GM12878 (cell line): ENCODE data around the gene HPRT1. TPM values are rescaled to one million over a fixed set of nuclear protein-coding genes. Genes with fewer than 3 reads are reported as not detected.

ENCODE experiments used
- ATAC-seq: fragments of 200-7000 bp; cut with Tn5 transposase; 3 replicates; pipeline ENCODE4 v1.9.1; 2020; ENCODE audit warnings: mild to moderate bottlenecking, moderate library complexity
- BruUV-seq: library from RNA; stranded (reverse); fragments of 400-500 nt; replicated peaks from 2 replicates; lab custom pipeline; 2021; lab: Mats Ljungman, UMichigan
- CTCF ChIA-PET: fragments of 300-600 bp; sonication (Branson Sonifier 250); formaldehyde crosslinking; extraction: SDS; loops from one replicate; lab custom pipeline; 2021; ENCODE audit warnings: inconsistent platforms; lab: Yijun Ruan, JAX
- POLR2A ChIA-PET: fragments of 350-600 bp; formaldehyde crosslinking; extraction: SDS; loops from one replicate; lab custom pipeline; 2021; ENCODE audit warnings: inconsistent platforms; lab: Charles Lee
- RAD21 ChIA-PET: fragments of 300-600 bp; sonication (Branson Sonifier 250); formaldehyde crosslinking; loops from one replicate; lab custom pipeline; 2023; ENCODE audit warnings: antibody characterized with exemption; ENCODE audit not compliant: unreplicated experiment; lab: Charles Lee
- SMC1A ChIA-PET: fragments of 300-600 bp; sonication (Branson Sonifier 250); formaldehyde crosslinking; loops from one replicate; lab custom pipeline; 2023; ENCODE audit not compliant: unreplicated experiment, uncharacterized antibody; lab: Charles Lee
- DNase-seq: peaks from one replicate; pipeline ENCODE4 v3.0.0-alpha.2; 2011; ENCODE audit warnings: low read depth, low spot score
- FAIRE-seq: peaks from 3 replicates; lab custom pipeline; 2011; peaks lifted over from hg19 to GRCh38; lab: Jason Lieb, UNC
- H2AFZ ChIP-seq: 2 replicates; pipeline ENCODE4 v1.6.0; 2011; ENCODE audit warnings: low read depth, low read length, control low read depth; ENCODE audit not compliant: control insufficient read depth
- H3K27ac ChIP-seq: 2 replicates; pipeline ENCODE4 v1.5.1; 2011; ENCODE audit warnings: control low read depth; ENCODE audit not compliant: control insufficient read depth, insufficient read depth
- H3K27me3 ChIP-seq, 2 experiments: replicated peaks in 1 of 2; 2 replicates each; pipeline versions ENCODE4 v1.6.0 to v1.6.1; 2011; ENCODE audit warnings: low read length in 1 of 2; ENCODE audit not compliant: control insufficient read depth in 2 of 2, insufficient read depth in 2 of 2
- H3K36me3 ChIP-seq, 2 experiments: 2 replicates each; pipeline ENCODE4 v1.5.1; 2011; ENCODE audit warnings: low read length in 1 of 2; ENCODE audit not compliant: control insufficient read depth in 2 of 2, insufficient read depth in 2 of 2
- H3K4me1 ChIP-seq: 2 replicates; pipeline ENCODE4 v1.6.1; 2011; ENCODE audit warnings: mild to moderate bottlenecking, low read length, moderate library complexity, mixed read lengths; ENCODE audit not compliant: control insufficient read depth, insufficient read depth
- H3K4me2 ChIP-seq: 2 replicates; pipeline ENCODE4 v1.6.0; 2011; ENCODE audit warnings: control low read depth; ENCODE audit not compliant: control insufficient read depth, insufficient read depth
- H3K4me3 ChIP-seq: fragments of 200-600 bp; sonication (generic); 2 replicates; pipeline ENCODE4 v1.5.1; 2016
- H3K79me2 ChIP-seq: 2 replicates; pipeline ENCODE4 v1.6.0; 2011; ENCODE audit warnings: low read length; ENCODE audit not compliant: control insufficient read depth, insufficient read depth
- H3K9ac ChIP-seq: 2 replicates; pipeline ENCODE4 v1.8.0; 2011; ENCODE audit warnings: low read length, control low read depth, mixed read lengths; ENCODE audit not compliant: control insufficient read depth, insufficient read depth
- H3K9me3 ChIP-seq: replicated peaks from 3 replicates; pipeline ENCODE4 v1.5.1; 2011; ENCODE audit warnings: mild to moderate bottlenecking, low read length; ENCODE audit not compliant: control insufficient read depth, insufficient read depth
- H4K20me1 ChIP-seq: 2 replicates; pipeline ENCODE4 v1.6.0; 2011; ENCODE audit not compliant: control insufficient read depth, insufficient read depth
- BCL11A ChIP-seq: IDR thresholded peaks from 2 replicates; pipeline ENCODE4 v1.6.1; 2011; ENCODE audit warnings: low read depth, low read length
- CHD4 ChIP-seq: fragments of 200-600 bp; sonication (generic); IDR thresholded peaks from 2 replicates; pipeline ENCODE4 v1.6.1; 2016; ENCODE audit warnings: mild to moderate bottlenecking
- CREB1 ChIP-seq: IDR thresholded peaks from 2 replicates; pipeline ENCODE4 v1.6.1; 2012; ENCODE audit warnings: low read depth, mild to moderate bottlenecking, inconsistent platforms
- E4F1 ChIP-seq: fragments of 450-650 bp; IDR thresholded peaks from 2 replicates; pipeline ENCODE4 v1.6.1; 2018; ENCODE audit warnings: borderline replicate concordance, mild to moderate bottlenecking; ENCODE audit not compliant: partially characterized antibody
- HCFC1 ChIP-seq: fragments of 150-350 bp; IDR thresholded peaks from 2 replicates; pipeline ENCODE4 v1.6.1; 2014; ENCODE audit warnings: low read length
- IRF4 ChIP-seq: IDR thresholded peaks from 2 replicates; pipeline ENCODE4 v1.6.1; 2011; ENCODE audit warnings: low read depth, low read length
- MEF2A ChIP-seq: IDR thresholded peaks from 2 replicates; pipeline ENCODE4 v1.6.1; 2011; ENCODE audit warnings: low read depth, mild to moderate bottlenecking, low read length, moderate library complexity; ENCODE audit not compliant: insufficient read depth
- MEF2B ChIP-seq: fragments of 450-650 bp; IDR thresholded peaks from 2 replicates; pipeline ENCODE4 v1.6.1; 2018; ENCODE audit warnings: mild to moderate bottlenecking, moderate library complexity; ENCODE audit not compliant: partially characterized antibody, poor library complexity, severe bottlenecking
- MXI1 ChIP-seq: fragments of 150-350 bp; IDR thresholded peaks from 2 replicates; pipeline ENCODE4 v1.6.1; 2011; ENCODE audit warnings: low read depth, mild to moderate bottlenecking, inconsistent platforms, low read length, improper control_type of control experiment
- NBN ChIP-seq: fragments of 450-650 bp; IDR thresholded peaks from 2 replicates; pipeline ENCODE4 v1.6.1; 2016
- NFIC ChIP-seq: IDR thresholded peaks from 2 replicates; pipeline ENCODE4 v1.6.1; 2012; ENCODE audit warnings: low read depth, mild to moderate bottlenecking, inconsistent platforms, low read length, moderate library complexity
- RFX5 ChIP-seq: IDR thresholded peaks from 2 replicates; pipeline ENCODE4 v1.6.1; 2011; ENCODE audit warnings: low read depth, low read length, improper control_type of control experiment
- WRNIP1 ChIP-seq: IDR thresholded peaks from 2 replicates; pipeline ENCODE4 v1.6.1; 2011; ENCODE audit warnings: low read depth, low read length, improper control_type of control experiment, borderline replicate concordance
- YBX1 ChIP-seq: fragments of 450-650 bp; IDR thresholded peaks from 2 replicates; pipeline ENCODE4 v1.6.1; 2016; ENCODE audit warnings: antibody characterized with exemption
- ZSCAN29 ChIP-seq: fragments of 450-650 bp; IDR thresholded peaks from 2 replicates; pipeline ENCODE4 v1.6.1; 2017; ENCODE audit warnings: mild to moderate bottlenecking, moderate library complexity
- WGBS: methylation state at CpG from one replicate; pipeline ENCODE4 v1.1.6; 2016; ENCODE audit warnings: low lambda C conversion rate; ENCODE audit not compliant: insufficient replicate concordance, insufficient coverage; ENCODE audit errors: missing lambda C conversion rate; 5-methylcytosine and 5-hydroxymethylcytosine counted together
- in situ Hi-C: fragments of 300-500 bp; cut with MboI; formaldehyde crosslinking; loops from 9 replicates; pipeline ENCODE4 v1.14.3; 2018; ENCODE audit warnings: mixed read lengths
- intact Hi-C: fragments of 100-400 bp; cut with micrococcal nuclease; formaldehyde crosslinking; loops from one replicate; pipeline ENCODE4 v1.14.2; 2022; ENCODE audit not compliant: unreplicated experiment
- polyA plus RNA-seq, 11 experiments: library from polyadenylated mRNA; depleted of rRNA in 4 of 11; unstranded in 6 of 11; stranded (reverse) in 5 of 11; fragments of >200 nt; fragmentation: Nextera tagmentation in 4 of 11; fragmentation: Illumina TruSeq in 1 of 11; extraction: Ambion mirVana in 4 of 11; extraction: Trizol in 1 of 11; gene quantifications; 1 replicate in 1 of 11; 2 replicates in 10 of 11; pipeline versions ENCODE4 v1.2.1 to v1.2.3, GENCODE V29; 2011 to 2016; ENCODE audit warnings: inconsistent platforms in 2 of 11, missing spikeins in 2 of 11, low read depth in 1 of 11
- total RNA-seq, 4 experiments: library from RNA; depleted of rRNA in 3 of 4; stranded (reverse); fragments of >200 nt in 3 of 4; fragmentation: Illumina TruSeq in 1 of 4; extraction: Trizol in 1 of 4; gene quantifications; 2 replicates each; pipeline versions ENCODE4 v1.2.1 to v1.2.3, GENCODE V29; 2013 to 2021

HPRT1 gene
- total and polyA plus RNA-seq, 10 of the 15 experiments (the other 5 are each of a cell fraction or from before 2014, with no cell fraction given), result 19.3 to 161 (median 92.7) TPM

- ChIA-PET POLR2A (no interaction called here), SMC1A (no interaction called here), CTCF (no interaction called here), RAD21 (no interaction called here)
- 25% methylated on average over 5 of the region's 5 CpGs for WGBS
- no peaks in the 10 kb centered on the region for H3K9me3 ChIP-seq
- no peaks in the 10 kb centered on the region for H3K36me3 ChIP-seq
- H3K79me2 ChIP-seq, result no peaks in the 10 kb centered on the region
- no peak overlapping the region for H3K4me2 ChIP-seq
- FAIRE-seq (no peak), DNase-seq (no peak), ATAC-seq (no peak)
- no peaks in the 10 kb centered on the region for H4K20me1 ChIP-seq
- no peaks in the 10 kb centered on the region for H3K4me1 ChIP-seq
- no peaks in the 10 kb centered on the region for H3K27me3 ChIP-seq
- no peak overlapping the region for H3K4me3 ChIP-seq
- intact Hi-C loops, result no loop called here
- H3K9ac ChIP-seq, result no peak overlapping the region
- no TSS peak for BruUV-seq
- in situ Hi-C loops, result no loop called here
- TF ChIP-seq WRNIP1, result no peak
- no peak overlapping the region for H3K27ac ChIP-seq
- no peak overlapping the region for H2AFZ ChIP-seq
Measured at GRCh38 chrX:134538316-134538715, 78.4 kb downstream of the HPRT1 start.

- no peak for DNase-seq
- no peak overlapping the region for H3K4me2 ChIP-seq
- no TSS peak for BruUV-seq
- ChIA-PET POLR2A (interaction anchor here (0.6 kb wide), 1 partner anchor 445 kb away, joined by 3 read pairs; no protein-coding TSS in a partner anchor), CTCF (interaction anchor here (1.0 kb wide), 1 partner anchor 22 kb away, joined by 3 read pairs; no protein-coding TSS in a partner anchor), SMC1A (no interaction called here), RAD21 (no interaction called here)
- no peaks in the 10 kb centered on the region for H3K36me3 ChIP-seq
- no peaks in the 10 kb centered on the region for H3K79me2 ChIP-seq
- H3K27me3 ChIP-seq, result no peaks in the 10 kb centered on the region
- H3K4me3 ChIP-seq, result no peak overlapping the region
- FAIRE-seq, result no peak
- no peak overlapping the region for H3K27ac ChIP-seq
- intact Hi-C loops, result no loop called here
- H4K20me1 ChIP-seq, result no peaks in the 10 kb centered on the region
- H3K4me1 ChIP-seq, result no peaks in the 10 kb centered on the region
- in situ Hi-C loops, result no loop called here
- H3K9ac ChIP-seq, result no peak overlapping the region
- H3K9me3 ChIP-seq, result no peaks in the 10 kb centered on the region; the same call in 2 of the 3 replicates
- 34% methylated on average over 3 of the region's 3 CpGs for WGBS
- ATAC-seq, result no peak
- H2AFZ ChIP-seq, result no peak overlapping the region
- TF ChIP-seq HCFC1 (no peak), BCL11A (no peak), YBX1 (no peak), NFIC (no peak), E4F1 (no peak), IRF4 (no peak), CHD4 (no peak), MEF2B (no peak), MXI1 (no peak), ZSCAN29 (no peak), CREB1 (no peak), MEF2A (no peak), NBN (no peak), RFX5 (no peak)
Measured at GRCh38 chrX:134541906-134542305, 81.9 kb downstream of the HPRT1 start.
